Thoracic aorta (tissue), 2 donors: Measurements from ENCODE around the gene HTR6. TPM values are rescaled to one million over a fixed set of nuclear protein-coding genes. Genes with fewer than 3 reads are reported as not detected.

Experiments
- ATAC-seq: fragments of 150-250 bp; one replicate; pipeline ENCODE4 v1.8.0; 2017; ENCODE audit warnings: low read depth; ENCODE audit not compliant: insufficient number of reproducible peaks, low FRiP score
- DNase-seq: peaks from one replicate; pipeline ENCODE4 v3.0.0-alpha.2; 2020; ENCODE audit warnings: low spot score
- H3K27ac ChIP-seq, 2 donors: fragments of 200-600 bp; sonication (generic); 1 replicate in 1 of 2; 2 replicates in 1 of 2; pipeline ENCODE4 v1.5.1; 2016; ENCODE audit warnings: mild to moderate bottlenecking in 2 of 2, moderate library complexity in 2 of 2
- H3K27me3 ChIP-seq: fragments of 200-600 bp; sonication (generic); replicated peaks from 2 replicates; pipeline ENCODE4 v1.6.0; 2016; ENCODE audit warnings: mild to moderate bottlenecking; ENCODE audit not compliant: insufficient read depth
- H3K36me3 ChIP-seq: fragments of 200-600 bp; sonication (generic); one replicate; pipeline ENCODE4 v1.5.1; 2016
- H3K4me1 ChIP-seq, 2 donors: fragments of 200-600 bp; sonication (generic); 1 replicate in 1 of 2; 2 replicates in 1 of 2; pipeline versions ENCODE4 v1.5.1 to v1.6.0; 2016; ENCODE audit warnings: low read depth in 2 of 2, mild to moderate bottlenecking in 1 of 2; ENCODE audit not compliant: control insufficient read depth in 1 of 2
- H3K4me3 ChIP-seq: fragments of 200-600 bp; sonication (generic); 2 replicates; pipeline ENCODE4 v1.5.1; 2016; ENCODE audit warnings: mild to moderate bottlenecking
- H3K9me3 ChIP-seq: fragments of 200-600 bp; sonication (generic); 2 replicates; pipeline ENCODE4 v1.5.1; 2016
- CTCF ChIP-seq: fragments of 200-600 bp; sonication (generic); IDR thresholded peaks from one replicate; pipeline ENCODE4 v1.5.1; 2019; ENCODE audit warnings: antibody characterized with exemption
- total RNA-seq, 2 donors: library from RNA; depleted of rRNA; stranded (reverse); fragments of >200 nt; gene quantifications; one replicate each; pipeline versions ENCODE4 v1.1.0 to v1.2.3, GENCODE V29; 2016

HTR6 gene
- total RNA-seq, 2 donors from 2014 or later = 0.41 TPM; not detected in 1

GRCh38 chr1:19665186-19665495, 466 bp downstream of the HTR6 start:
- DNase-seq (no peak), ATAC-seq (no peak)
- H3K36me3 ChIP-seq = no peaks in the 10 kb centered on the region
- no peak for TF ChIP-seq CTCF
- peaks cover 20% of the 10 kb centered on the region for H3K27me3 ChIP-seq
- H3K4me3 ChIP-seq = peak overlapping the region; percentile 47
- no peak overlapping the region for H3K27ac ChIP-seq
- H3K9me3 ChIP-seq = no peaks in the 10 kb centered on the region
- H3K4me1 ChIP-seq = peaks cover 0 to 15% of the 10 kb centered on the region in 2 donors

- Histone ChIP-seq H3K27me3 (peaks cover 20% of the 10 kb centered on the region), H3K36me3 (no peaks in the 10 kb centered on the region), H3K4me1 (peaks cover 0 to 15% of the 10 kb centered on the region in 2 donors), H3K27ac (no peak overlapping the region), H3K4me3 (peak overlapping the region; percentile 47), H3K9me3 (no peaks in the 10 kb centered on the region)
- DNase-seq (no peak), ATAC-seq (no peak)
- no peak for TF ChIP-seq CTCF
Measured at GRCh38 chr1:19665496-19666465, 1.1 kb downstream of the HTR6 start.

GRCh38 chr1:19668888-19669287, 4.2 kb downstream of the HTR6 start:
- no peak for TF ChIP-seq CTCF
- DNase-seq (no peak), ATAC-seq (no peak)
- Histone ChIP-seq H3K27ac (no peak overlapping the region), H3K4me3 (no peak overlapping the region), H3K9me3 (no peaks in the 10 kb centered on the region), H3K4me1 (peaks cover 0 to 15% of the 10 kb centered on the region in 2 donors), H3K36me3 (no peaks in the 10 kb centered on the region), H3K27me3 (peaks cover 13% of the 10 kb centered on the region)

- H3K36me3 ChIP-seq = no peaks in the 10 kb centered on the region
- no peak for TF ChIP-seq CTCF
Measured at GRCh38 chr1:19670787-19671186, 6.1 kb downstream of the HTR6 start.

GRCh38 chr1:19672237-19672636, 7.6 kb downstream of the HTR6 start:
- Histone ChIP-seq H3K27ac (no peak overlapping the region), H3K9me3 (no peaks in the 10 kb centered on the region), H3K36me3 (no peaks in the 10 kb centered on the region), H3K27me3 (no peaks in the 10 kb centered on the region), H3K4me1 (no peaks in the 10 kb centered on the region), H3K4me3 (no peak overlapping the region)
- TF ChIP-seq CTCF = no peak
- DNase-seq (no peak), ATAC-seq (no peak)

More at GRCh38 chr1:19670787-19671186, 6.1 kb downstream of the HTR6 start:
- DNase-seq = no peak
- H3K27me3 ChIP-seq = peaks cover 6% of the 10 kb centered on the region
- H3K27ac ChIP-seq = no peak overlapping the region
- H3K4me1 ChIP-seq = no peaks in the 10 kb centered on the region
- no peak for ATAC-seq
- H3K9me3 ChIP-seq = no peaks in the 10 kb centered on the region
- no peak overlapping the region for H3K4me3 ChIP-seq
